CD4-positive, alpha-beta T cell treated with Interleukin-1 beta for 1 hour (primary cell): ENCODE measurements around the gene SFMBT1.
A peak's percentile ranks its signal among the peaks of the same experiment; 100 is the strongest.
"Not testable (repeated sequence)": the region's sequence is repeated elsewhere in the genome, so short reads cannot be mapped to it uniquely, and the experiment has no call there.

ENCODE experiments used
- DNase-seq, 2 donors: peaks; one replicate each; pipeline ENCODE4 v3.0.0-alpha.2; 2020 to 2022

The SFMBT1 gene

GRCh38 chr3:53035825-53036619 is 9.9 kb downstream of the SFMBT1 start:
- DNase-seq: peak in 1 of 2 donors; percentile 26

GRCh38 chr3:53035018-53035417 is 10.9 kb downstream of the SFMBT1 start:
- DNase-seq: not testable (repeated sequence)

DNA sequence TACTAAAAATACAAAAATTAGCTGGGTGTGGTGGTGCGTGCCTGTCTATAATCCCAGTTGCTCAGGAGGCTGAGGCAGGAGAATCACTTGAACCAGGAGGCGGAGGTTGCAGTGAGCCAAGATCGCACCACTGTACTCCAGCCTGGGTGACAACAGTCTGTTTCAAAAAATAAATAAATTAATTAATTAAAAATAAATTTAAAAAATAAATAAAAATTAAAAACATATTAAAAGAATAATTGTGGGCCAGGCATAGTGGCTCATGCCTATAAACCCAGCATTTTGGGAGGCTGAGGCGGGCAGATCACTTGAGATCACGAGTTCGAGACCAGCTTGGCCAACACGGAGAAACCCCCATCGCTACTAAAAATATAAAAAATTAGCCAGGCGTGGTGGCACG is 11.5 kb downstream of the SFMBT1 start:
- not testable (repeated sequence) for DNase-seq

DNA sequence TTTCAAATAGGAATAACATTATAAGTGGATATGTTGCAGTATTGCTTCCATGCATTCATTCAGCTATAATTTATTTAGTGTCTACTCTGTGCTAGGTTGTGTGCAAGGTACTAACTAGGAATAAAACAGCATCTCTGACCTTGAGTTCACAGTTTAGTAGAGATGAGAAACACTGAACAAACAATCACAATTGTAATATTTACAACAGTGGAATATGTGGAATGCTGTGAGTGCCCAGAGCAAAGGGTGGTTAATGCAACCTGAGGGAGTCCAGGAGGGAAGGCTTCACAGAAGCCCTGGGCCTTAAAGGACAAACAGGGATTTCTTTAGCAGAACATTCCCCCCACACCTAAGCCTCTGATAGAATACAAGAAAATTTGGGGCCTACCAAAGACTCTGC is 13.3 kb downstream of the SFMBT1 start:
- no peak for DNase-seq

DNA sequence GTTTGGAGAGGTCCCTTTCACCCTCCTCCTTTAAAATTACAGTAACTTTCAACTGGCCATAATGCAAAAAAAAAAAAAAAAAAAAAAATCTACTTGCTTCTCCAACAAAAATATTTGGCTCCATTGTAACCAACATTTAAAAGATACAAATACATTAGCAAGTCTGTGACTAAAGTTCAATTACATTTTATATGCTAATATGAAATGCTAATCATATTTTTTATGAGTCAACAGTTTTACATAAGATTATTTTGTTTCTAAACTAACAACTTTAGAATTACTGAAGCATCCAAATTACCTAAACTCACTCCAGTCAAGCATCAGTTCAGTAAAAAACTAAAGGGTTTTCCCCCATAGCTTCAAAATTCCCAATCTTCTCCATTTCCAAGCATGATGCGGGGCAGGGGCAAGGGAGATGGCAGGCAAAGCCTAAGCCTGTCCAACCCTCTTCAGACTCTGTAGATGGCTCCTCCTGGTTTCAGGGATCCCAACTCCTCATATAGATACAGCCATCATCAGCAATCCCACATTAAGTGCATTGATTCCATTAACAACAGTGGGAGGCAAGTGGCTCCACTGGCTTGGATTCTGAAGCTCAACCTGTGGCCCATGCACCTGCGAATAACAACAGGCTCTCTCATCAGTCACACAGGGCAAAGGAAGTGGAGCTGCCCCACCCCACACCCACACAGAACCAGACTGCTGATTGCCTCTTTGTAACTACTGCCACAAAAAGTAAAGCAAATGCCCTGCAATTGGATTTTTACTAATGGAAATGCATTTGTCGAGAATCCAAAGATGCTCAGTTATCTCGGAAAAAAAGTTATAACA is 15.0 kb downstream of the SFMBT1 start:
- peak; percentile 44 to 45 for DNase-seq

GRCh38 chr3:53028641-53029040 is 17.2 kb downstream of the SFMBT1 start:
- DNase-seq: no peak

DNA sequence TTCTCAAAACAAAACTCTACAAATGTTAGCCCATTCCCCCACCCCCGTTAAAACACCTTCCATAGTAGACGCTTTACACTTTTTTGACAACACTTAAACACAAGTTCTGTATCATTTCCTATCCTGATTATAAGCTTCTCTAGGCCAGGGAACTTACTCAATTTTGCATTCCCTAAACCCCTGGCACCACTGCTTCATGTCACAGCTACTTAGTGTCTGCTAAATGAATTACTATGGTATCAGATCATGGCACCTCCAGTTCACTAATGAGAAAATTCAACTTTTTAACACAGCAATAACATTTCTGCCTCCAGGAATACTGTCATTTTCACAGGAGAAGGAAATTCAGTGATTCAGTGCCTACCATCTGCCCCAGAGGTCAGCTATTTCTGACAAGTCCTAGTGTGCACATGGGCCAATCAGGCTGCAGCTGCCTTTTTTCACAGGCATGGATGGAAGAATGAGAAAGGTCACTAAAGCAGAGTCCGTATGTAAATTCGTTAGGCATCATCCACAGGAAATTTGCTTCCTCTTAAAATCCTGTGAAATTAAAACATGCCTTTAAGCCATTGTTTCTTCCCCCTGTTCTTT is 18.5 kb downstream of the SFMBT1 start:
- no peak for DNase-seq

- DNase-seq: no peak
These were observed 19.3 kb downstream of the SFMBT1 start for GRCh38 chr3:53026382-53027162.

DNA sequence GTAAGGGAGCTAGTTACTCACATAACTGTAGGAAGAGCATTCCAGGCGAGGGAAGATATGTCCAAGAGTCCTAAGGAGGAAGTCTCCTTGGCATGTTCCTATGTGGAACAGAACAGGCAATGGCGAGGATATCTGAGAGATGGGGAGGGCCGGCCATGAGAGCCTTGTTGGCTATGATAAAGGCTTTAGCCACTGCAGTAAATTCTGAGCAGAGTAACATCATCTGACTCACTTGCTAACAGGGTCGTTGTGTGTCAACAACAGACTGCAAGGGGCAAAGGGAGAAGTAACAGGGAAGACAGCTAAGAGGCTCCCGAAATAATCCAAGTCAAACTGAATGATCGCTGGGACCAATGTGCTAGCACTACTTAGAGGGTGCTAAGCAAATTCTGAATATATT is 21.6 kb downstream of the SFMBT1 start:
- DNase-seq: no peak

DNA sequence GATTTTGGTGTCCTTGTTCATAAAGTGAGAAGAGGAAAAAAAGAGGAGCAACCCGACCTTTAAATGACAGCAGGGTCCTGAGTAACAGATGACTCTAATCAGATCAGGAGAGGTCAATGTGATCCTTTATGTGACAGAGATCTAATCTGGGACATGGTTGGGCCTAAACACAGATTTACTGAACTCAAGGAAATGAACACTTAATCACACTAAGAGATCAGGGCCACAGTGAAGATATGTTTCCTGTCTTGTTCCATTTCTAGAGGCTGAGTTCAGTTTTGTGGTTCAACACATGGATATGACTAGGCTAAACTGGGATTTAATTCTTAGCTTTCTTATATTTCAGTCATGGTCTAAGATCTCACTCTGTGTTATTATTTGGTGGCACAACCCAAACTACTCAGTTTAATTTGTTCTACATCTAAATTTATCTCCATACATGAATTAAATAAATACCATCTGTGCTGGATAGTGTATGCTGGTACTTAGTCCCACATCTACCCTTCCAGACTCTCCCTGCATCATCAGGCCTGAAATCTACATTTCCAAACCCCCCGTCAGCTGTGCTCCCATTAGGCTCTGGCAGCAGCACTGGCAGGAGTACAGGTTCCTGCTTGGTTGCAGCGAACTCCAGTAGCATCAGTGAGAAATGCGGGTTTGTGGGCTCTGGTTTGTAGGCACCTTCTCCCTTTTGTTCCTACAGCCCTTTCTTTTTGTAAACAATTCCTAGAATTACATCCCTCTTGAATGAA is 22.6 kb downstream of the SFMBT1 start:
- DNase-seq: no peak

- no peak for DNase-seq
These were observed 23.2 kb downstream of the SFMBT1 start for GRCh38 chr3:53022647-53023046.

GRCh38 chr3:53016236-53016635 is 29.6 kb downstream of the SFMBT1 start:
- no peak for DNase-seq

- DNase-seq: no peak
These were observed 34.5 kb downstream of the SFMBT1 start for GRCh38 chr3:53011324-53011723.

- DNase-seq: no peak
These were observed 35.9 kb downstream of the SFMBT1 start for GRCh38 chr3:53009826-53010539.

DNA sequence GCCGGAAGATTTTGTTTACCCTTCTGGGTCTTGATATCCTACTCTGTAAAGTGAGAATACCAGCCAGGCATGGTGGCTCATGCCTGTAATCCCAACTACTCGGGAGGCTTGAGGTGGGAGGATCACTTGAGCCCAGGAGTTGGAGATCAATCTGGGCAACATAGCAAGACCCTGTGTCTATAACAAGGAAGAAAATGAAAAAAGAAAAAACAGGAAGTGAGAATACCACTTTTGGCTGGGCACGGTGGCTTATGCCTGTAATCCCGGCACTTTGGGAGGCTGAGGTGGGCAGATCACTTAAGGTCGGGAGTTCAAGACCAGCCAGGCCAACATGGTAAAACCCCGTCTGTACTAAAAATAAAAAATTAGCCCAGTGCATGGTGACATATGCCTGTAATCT is 36.9 kb downstream of the SFMBT1 start:
- no peak for DNase-seq

- DNase-seq: no peak
These were observed 39.9 kb downstream of the SFMBT1 start for GRCh38 chr3:53005854-53006513.

GRCh38 chr3:53005338-53005737 is 40.5 kb downstream of the SFMBT1 start:
- no peak for DNase-seq

- no peak for DNase-seq
These were observed 42.6 kb downstream of the SFMBT1 start for GRCh38 chr3:53003320-53003719.

DNA sequence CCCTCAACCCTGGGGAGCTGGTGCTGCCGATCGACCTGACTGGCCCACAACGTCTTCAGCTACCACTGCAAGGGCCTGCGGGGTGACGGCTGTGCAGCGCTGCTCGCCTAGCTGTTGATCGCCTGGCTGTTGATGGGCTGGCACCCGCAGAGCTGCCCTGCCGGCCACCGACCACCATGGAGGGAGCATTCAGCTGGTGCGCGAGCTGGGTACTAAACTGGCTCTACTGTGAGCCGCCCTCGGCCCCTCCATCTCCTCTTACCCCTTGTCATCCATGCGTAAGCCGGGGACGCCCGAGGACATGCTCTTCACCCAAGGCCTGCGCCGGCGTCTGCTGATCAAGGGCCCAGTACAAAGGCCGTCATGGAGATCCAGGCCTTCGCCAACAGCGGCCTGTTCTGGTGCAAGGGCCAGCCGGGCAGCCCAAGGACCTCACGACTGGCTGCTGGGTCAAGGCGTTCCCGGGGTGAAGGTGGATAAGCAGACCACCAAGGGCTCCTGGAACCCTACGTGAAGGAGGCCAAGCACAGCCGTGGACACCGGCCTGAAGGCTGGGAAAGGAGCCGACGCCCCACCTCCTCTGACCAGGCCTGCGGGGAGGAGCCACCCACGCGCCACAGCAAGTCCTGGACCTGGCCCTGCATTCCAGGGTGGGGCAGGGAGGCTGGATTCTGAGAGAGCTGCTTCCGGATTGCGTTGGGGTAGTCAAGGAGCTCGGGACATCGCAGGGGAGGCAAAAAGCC is 46.9 kb downstream of the SFMBT1 start:
- no peak for DNase-seq

DNA sequence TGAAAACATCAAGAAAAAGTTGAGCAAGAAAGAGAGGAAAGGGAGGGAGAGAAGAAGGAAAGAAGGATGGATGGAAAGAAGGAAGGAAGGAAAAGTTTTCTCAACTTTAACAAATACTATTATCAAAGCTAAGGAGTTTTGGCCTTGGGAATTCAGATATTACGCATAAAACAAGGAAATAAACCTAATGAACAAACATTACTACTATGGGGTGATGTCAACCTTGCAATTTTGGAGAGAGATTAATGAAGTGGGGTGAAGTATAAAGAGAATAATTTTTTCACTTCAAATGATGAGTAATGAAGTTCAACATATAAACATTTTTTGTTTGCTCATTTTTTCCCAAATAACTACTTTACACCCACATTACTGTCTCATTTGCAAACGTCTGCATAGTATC is 55.2 kb downstream of the SFMBT1 start:
- no peak for DNase-seq
